ENCODE measurements around the gene SLC27A3.

Gene SLC27A3

GRCh38 chr1:153793261-153793972 lies 18.2 kb downstream of the SLC27A3 start:
- Histone ChIP-seq H3K9ac (ENCODE audit: low read length) (no peak overlapping the region), H3K27ac (ENCODE audit: low read depth, low read length) (no peak overlapping the region)

GRCh38 chr1:153793973-153794615 lies 18.9 kb downstream of the SLC27A3 start:
- Histone ChIP-seq H3K4me2 (ENCODE audit: low read depth, low read length, poor library complexity, severe bottlenecking) (no peak overlapping the region), H3K27me3 (ENCODE audit: low read length) (no peaks in the 10 kb centered on the region)

More at GRCh38 chr1:153793261-153793972, 18.2 kb downstream of the SLC27A3 start:
- H3K4me2 ChIP-seq (ENCODE audit: low read depth, low read length, poor library complexity, severe bottlenecking) = no peak overlapping the region
- H3K4me3 ChIP-seq (ENCODE audit: insufficient read depth, low read length, poor library complexity, severe bottlenecking) = no peak overlapping the region
- no peaks in the 10 kb centered on the region for H3K9me3 ChIP-seq (ENCODE audit: insufficient read depth, low read length)
- H3K9me2 ChIP-seq (replicated peaks; ENCODE audit: insufficient read depth, low read length) = no peaks in the 10 kb centered on the region
- H3K79me2 ChIP-seq (ENCODE audit: insufficient read depth, low read length) = no peaks in the 10 kb centered on the region
- H4K20me1 ChIP-seq (ENCODE audit: low read depth, low read length) = no peaks in the 10 kb centered on the region
- no peaks in the 10 kb centered on the region for H3K36me3 ChIP-seq (ENCODE audit: low read length)
- no peaks in the 10 kb centered on the region for H3K27me3 ChIP-seq (ENCODE audit: low read length)
- no peak overlapping the region for H2AFZ ChIP-seq (ENCODE audit: low read depth, low read length, severe bottlenecking)
- peaks cover 14% of the 10 kb centered on the region for H3F3A ChIP-seq (ENCODE audit: insufficient read depth)
- no peak for TF ChIP-seq CTCF (IDR thresholded peaks at IDR 0.05; ENCODE audit: insufficient read depth, low read length, poor library complexity, severe bottlenecking)
- TF ChIP-seq EZH2phosphoT487 (conservative IDR thresholded peaks at IDR 0.05; ENCODE audit: low read length) = no peak

GRCh38 chr1:153794624-153795329 lies 19.6 kb downstream of the SLC27A3 start:
- H2AFZ ChIP-seq (ENCODE audit: low read depth, low read length, severe bottlenecking) = no peak overlapping the region
- no peaks in the 10 kb centered on the region for H3K9me2 ChIP-seq (replicated peaks; ENCODE audit: insufficient read depth, low read length)
- H3K79me2 ChIP-seq (ENCODE audit: insufficient read depth, low read length) = no peaks in the 10 kb centered on the region
- H3K9ac ChIP-seq (ENCODE audit: low read length) = no peak overlapping the region
- no peaks in the 10 kb centered on the region for H4K20me1 ChIP-seq (ENCODE audit: low read depth, low read length)
- H3K27me3 ChIP-seq (ENCODE audit: low read length) = no peaks in the 10 kb centered on the region
- no peak for TF ChIP-seq CTCF (IDR thresholded peaks at IDR 0.05; ENCODE audit: insufficient read depth, low read length, poor library complexity, severe bottlenecking)
- no peak for TF ChIP-seq EZH2phosphoT487 (conservative IDR thresholded peaks at IDR 0.05; ENCODE audit: low read length)
- H3K27ac ChIP-seq (ENCODE audit: low read depth, low read length) = no peak overlapping the region
- H3K9me3 ChIP-seq (ENCODE audit: insufficient read depth, low read length) = no peaks in the 10 kb centered on the region
- H3K4me3 ChIP-seq (ENCODE audit: insufficient read depth, low read length, poor library complexity, severe bottlenecking) = no peak overlapping the region
- H3K4me2 ChIP-seq (ENCODE audit: low read depth, low read length, poor library complexity, severe bottlenecking) = no peak overlapping the region
- H3K36me3 ChIP-seq (ENCODE audit: low read length) = no peaks in the 10 kb centered on the region
- H3F3A ChIP-seq (ENCODE audit: insufficient read depth) = peaks cover 19% of the 10 kb centered on the region

More at GRCh38 chr1:153793973-153794615, 18.9 kb downstream of the SLC27A3 start:
- no peaks in the 10 kb centered on the region for H4K20me1 ChIP-seq (ENCODE audit: low read depth, low read length)
- H3F3A ChIP-seq (ENCODE audit: insufficient read depth) = peaks cover 19% of the 10 kb centered on the region
- no peak overlapping the region for H3K4me3 ChIP-seq (ENCODE audit: insufficient read depth, low read length, poor library complexity, severe bottlenecking)
- no peak overlapping the region for H3K9ac ChIP-seq (ENCODE audit: low read length)
- TF ChIP-seq CTCF (IDR thresholded peaks at IDR 0.05; ENCODE audit: insufficient read depth, low read length, poor library complexity, severe bottlenecking) = no peak
- no peak for TF ChIP-seq EZH2phosphoT487 (conservative IDR thresholded peaks at IDR 0.05; ENCODE audit: low read length)
- no peak overlapping the region for H3K27ac ChIP-seq (ENCODE audit: low read depth, low read length)
- H2AFZ ChIP-seq (ENCODE audit: low read depth, low read length, severe bottlenecking) = no peak overlapping the region
- H3K36me3 ChIP-seq (ENCODE audit: low read length) = no peaks in the 10 kb centered on the region
- H3K9me3 ChIP-seq (ENCODE audit: insufficient read depth, low read length) = no peaks in the 10 kb centered on the region
- no peaks in the 10 kb centered on the region for H3K79me2 ChIP-seq (ENCODE audit: insufficient read depth, low read length)
- H3K9me2 ChIP-seq (replicated peaks; ENCODE audit: insufficient read depth, low read length) = no peaks in the 10 kb centered on the region

Data from SU-DHL-6 (cell line).